ENCODE results near the gene SPINK14.

SPINK14 gene

GRCh38 chr5:148201151-148201550 is 32.8 kb downstream of the SPINK14 start:
- DNase-seq (ENCODE audit: low read depth) = no peak

- no peak for DNase-seq (ENCODE audit: low read depth)
These were observed 34.3 kb downstream of the SPINK14 start, which contains the start of gene SPINK6 for GRCh38 chr5:148202531-148203203. SPINK6 (plus strand) TSS chr5:148203042; CDS start chr5:148203097, 55 bp downstream.

GRCh38 chr5:148205044-148205806 is 36.9 kb downstream of the SPINK14 start:
- no peak for DNase-seq (ENCODE audit: low read depth)

GRCh38 chr5:148205865-148206264 is 37.5 kb downstream of the SPINK14 start:
- DNase-seq (ENCODE audit: low read depth) = no peak

- DNase-seq (ENCODE audit: low read depth) = no peak
These were observed 38.3 kb downstream of the SPINK14 start for GRCh38 chr5:148206620-148207019.

- no peak for DNase-seq (ENCODE audit: low read depth)
These were observed 39.9 kb downstream of the SPINK14 start for GRCh38 chr5:148208226-148208625.

GRCh38 chr5:148209151-148209770 is 40.9 kb downstream of the SPINK14 start:
- DNase-seq (ENCODE audit: low read depth) = no peak

- DNase-seq (ENCODE audit: low read depth) = no peak
These were observed 46.4 kb downstream of the SPINK14 start for GRCh38 chr5:148214665-148215185.

- DNase-seq (ENCODE audit: low read depth) = no peak
These were observed 53.2 kb downstream of the SPINK14 start for GRCh38 chr5:148221508-148221907.

- DNase-seq (ENCODE audit: low read depth) = no peak
These were observed 55.9 kb downstream of the SPINK14 start for GRCh38 chr5:148224117-148224742.
